Panc1 (cell line): ENCODE results near the gene TUFT1. TPM values are rescaled to one million over a fixed set of nuclear protein-coding genes. Genes with fewer than 3 reads are reported as not detected.

Source experiments
- ATAC-seq: fragments of 200-7000 bp; cut with Tn5 transposase; 2 replicates; pipeline ENCODE4 v1.9.1; 2020; ENCODE audit warnings: mild to moderate bottlenecking, moderate library complexity
- BruUV-seq: library from RNA; stranded (reverse); fragments of 400-500 nt; replicated peaks from 2 replicates; lab custom pipeline; 2021; lab: Mats Ljungman, UMichigan
- CTCF ChIA-PET: fragments of 300-600 bp; sonication (Branson Sonifier 250); formaldehyde crosslinking; loops from one replicate; lab custom pipeline; 2022; ENCODE audit warnings: antibody characterized with exemption; lab: Charles Lee
- POLR2A ChIA-PET: fragments of 300-600 bp; sonication (Branson Sonifier 250); formaldehyde crosslinking; loops from one replicate; lab custom pipeline; 2022; ENCODE audit warnings: antibody characterized with exemption; lab: Charles Lee
- DNase-seq: peaks from one replicate; pipeline ENCODE4 v3.0.0-alpha.2; 2010; ENCODE audit warnings: low read depth, low spot score
- H3K27ac ChIP-seq: 2 replicates; pipeline ENCODE4 v1.5.1; 2011; ENCODE audit warnings: mild to moderate bottlenecking, low read length, inconsistent platforms
- H3K27me3 ChIP-seq: fragments of 200-500 bp; sonication (Bioruptor generic); 2 replicates; pipeline ENCODE4 v1.6.0; 2014; ENCODE audit warnings: low read length, inconsistent platforms; ENCODE audit not compliant: control insufficient read depth, insufficient read depth
- H3K36me3 ChIP-seq: fragments of 200-500 bp; sonication (Bioruptor generic); 2 replicates; pipeline ENCODE4 v1.5.1; 2014; ENCODE audit warnings: inconsistent platforms, mild to moderate bottlenecking, low read length, moderate library complexity; ENCODE audit not compliant: control insufficient read depth, insufficient read depth
- H3K4me1 ChIP-seq: 2 replicates; pipeline ENCODE4 v1.5.1; 2011; ENCODE audit warnings: inconsistent platforms, mild to moderate bottlenecking, low read length, moderate library complexity; ENCODE audit not compliant: control insufficient read depth, insufficient read depth
- H3K4me3 ChIP-seq, 2 experiments: 2 replicates each; pipeline ENCODE4 v1.5.1; 2011 to 2012; ENCODE audit warnings: low read depth in 2 of 2, low read length in 2 of 2, mild to moderate bottlenecking in 2 of 2, inconsistent platforms in 1 of 2, moderate library complexity in 1 of 2
- H3K9me3 ChIP-seq: fragments of 200-500 bp; sonication (Bioruptor generic); 2 replicates; pipeline ENCODE4 v1.5.1; 2014; ENCODE audit warnings: low read depth, mild to moderate bottlenecking, inconsistent platforms, low read length, moderate library complexity; ENCODE audit not compliant: control insufficient read depth, insufficient read depth
- POLR2AphosphoS5 ChIP-seq: IDR thresholded peaks from 2 replicates; pipeline ENCODE4 v1.6.1; 2012; ENCODE audit warnings: mild to moderate bottlenecking, low read depth, low read length, moderate library complexity
- SIN3A ChIP-seq: IDR thresholded peaks from 2 replicates; pipeline ENCODE4 v1.6.1; 2012; ENCODE audit warnings: low read depth, mild to moderate bottlenecking, low read length, moderate library complexity, borderline replicate concordance; ENCODE audit not compliant: insufficient read depth
- TCF7L2 ChIP-seq: IDR thresholded peaks from 2 replicates; pipeline ENCODE4 v1.6.1; 2011; ENCODE audit warnings: mild to moderate bottlenecking, low read depth, low read length, inconsistent platforms
- in situ Hi-C: cut with HindIII; loops from 2 replicates; pipeline ENCODE4 v1.10.0; 2016; ENCODE audit warnings: low sequenced_read_pairs, low pct_unique_long_range_greater_than_20kb
- intact Hi-C: fragments of 100-400 bp; cut with micrococcal nuclease; formaldehyde crosslinking; loops from one replicate; pipeline ENCODE4 v1.10.0; 2022; ENCODE audit not compliant: unreplicated experiment
- total RNA-seq: library from RNA; stranded (reverse); gene quantifications from one replicate; pipeline ENCODE4 v1.2.1, GENCODE V29; 2021; ENCODE audit not compliant: unreplicated experiment
- TF ChIP-seq, protein P1 (sequence below): fragments of 450-650 bp; IDR thresholded peaks from 2 replicates; pipeline ENCODE4 v1.5.1; 2017; ENCODE audit warnings: mild to moderate bottlenecking
- TF ChIP-seq, protein P2 (sequence below), 2 experiments: IDR thresholded peaks; 2 replicates each; pipeline ENCODE4 v1.6.1; 2011 to 2012; ENCODE audit warnings: low read depth in 2 of 2, control low read depth in 1 of 2, low read length in 1 of 2, mild to moderate bottlenecking in 1 of 2, moderate library complexity in 1 of 2; ENCODE audit not compliant: insufficient read depth in 1 of 2

TUFT1 gene
- total RNA-seq, 1 experiment from 2014 or later = 66.4 TPM

DNA sequence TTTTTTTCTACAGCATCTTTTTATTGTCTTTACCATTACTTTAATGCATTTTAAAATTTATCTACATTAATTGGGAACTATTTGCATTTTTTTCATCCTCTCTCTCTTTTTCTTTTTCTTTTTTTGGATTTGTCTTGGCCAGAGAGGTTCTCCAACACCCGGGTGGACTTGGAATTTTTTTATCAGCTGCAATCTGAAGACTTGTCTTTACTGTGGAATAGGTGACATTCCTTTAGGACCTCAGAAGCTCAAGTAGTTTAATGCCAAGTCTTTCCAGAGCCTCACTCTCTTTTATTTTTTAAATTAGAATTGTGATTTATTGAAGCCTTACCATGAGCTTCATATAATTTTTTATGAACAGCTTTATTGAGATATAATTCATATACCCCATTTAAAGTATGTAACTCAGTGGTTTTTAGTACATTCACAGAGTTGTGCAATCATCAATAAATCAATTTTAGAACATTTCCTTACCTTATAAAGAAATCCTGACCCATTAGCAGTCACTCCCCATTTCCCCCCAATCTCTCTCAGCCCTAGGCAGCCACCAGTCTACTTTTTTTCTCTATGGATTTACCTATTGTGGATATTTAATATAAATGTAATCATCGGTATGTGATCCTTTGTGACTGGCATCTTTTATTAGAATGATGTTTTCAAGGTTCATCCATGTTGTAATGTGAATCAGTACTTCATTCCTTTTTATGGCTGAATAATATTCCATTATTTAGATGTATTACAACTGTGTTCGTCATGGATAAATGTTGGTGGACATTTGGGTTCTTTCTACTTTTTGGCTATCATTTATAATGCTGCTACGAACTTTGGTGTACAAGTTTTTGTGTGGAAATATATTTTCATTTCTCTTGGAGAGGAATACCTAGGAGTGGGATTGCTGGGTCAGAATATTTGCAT is 6.2 kb downstream of the TUFT1 start:
- no peak for ATAC-seq
- H3K27ac ChIP-seq = peak overlapping the region; percentile 93
- TF ChIP-seq POLR2AphosphoS5 (no peak), TCF7L2 (no peak), SIN3A (no peak)
- TF ChIP-seq, protein P1, sequence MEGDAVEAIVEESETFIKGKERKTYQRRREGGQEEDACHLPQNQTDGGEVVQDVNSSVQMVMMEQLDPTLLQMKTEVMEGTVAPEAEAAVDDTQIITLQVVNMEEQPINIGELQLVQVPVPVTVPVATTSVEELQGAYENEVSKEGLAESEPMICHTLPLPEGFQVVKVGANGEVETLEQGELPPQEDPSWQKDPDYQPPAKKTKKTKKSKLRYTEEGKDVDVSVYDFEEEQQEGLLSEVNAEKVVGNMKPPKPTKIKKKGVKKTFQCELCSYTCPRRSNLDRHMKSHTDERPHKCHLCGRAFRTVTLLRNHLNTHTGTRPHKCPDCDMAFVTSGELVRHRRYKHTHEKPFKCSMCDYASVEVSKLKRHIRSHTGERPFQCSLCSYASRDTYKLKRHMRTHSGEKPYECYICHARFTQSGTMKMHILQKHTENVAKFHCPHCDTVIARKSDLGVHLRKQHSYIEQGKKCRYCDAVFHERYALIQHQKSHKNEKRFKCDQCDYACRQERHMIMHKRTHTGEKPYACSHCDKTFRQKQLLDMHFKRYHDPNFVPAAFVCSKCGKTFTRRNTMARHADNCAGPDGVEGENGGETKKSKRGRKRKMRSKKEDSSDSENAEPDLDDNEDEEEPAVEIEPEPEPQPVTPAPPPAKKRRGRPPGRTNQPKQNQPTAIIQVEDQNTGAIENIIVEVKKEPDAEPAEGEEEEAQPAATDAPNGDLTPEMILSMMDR = no peak
- TF ChIP-seq, protein P2, sequence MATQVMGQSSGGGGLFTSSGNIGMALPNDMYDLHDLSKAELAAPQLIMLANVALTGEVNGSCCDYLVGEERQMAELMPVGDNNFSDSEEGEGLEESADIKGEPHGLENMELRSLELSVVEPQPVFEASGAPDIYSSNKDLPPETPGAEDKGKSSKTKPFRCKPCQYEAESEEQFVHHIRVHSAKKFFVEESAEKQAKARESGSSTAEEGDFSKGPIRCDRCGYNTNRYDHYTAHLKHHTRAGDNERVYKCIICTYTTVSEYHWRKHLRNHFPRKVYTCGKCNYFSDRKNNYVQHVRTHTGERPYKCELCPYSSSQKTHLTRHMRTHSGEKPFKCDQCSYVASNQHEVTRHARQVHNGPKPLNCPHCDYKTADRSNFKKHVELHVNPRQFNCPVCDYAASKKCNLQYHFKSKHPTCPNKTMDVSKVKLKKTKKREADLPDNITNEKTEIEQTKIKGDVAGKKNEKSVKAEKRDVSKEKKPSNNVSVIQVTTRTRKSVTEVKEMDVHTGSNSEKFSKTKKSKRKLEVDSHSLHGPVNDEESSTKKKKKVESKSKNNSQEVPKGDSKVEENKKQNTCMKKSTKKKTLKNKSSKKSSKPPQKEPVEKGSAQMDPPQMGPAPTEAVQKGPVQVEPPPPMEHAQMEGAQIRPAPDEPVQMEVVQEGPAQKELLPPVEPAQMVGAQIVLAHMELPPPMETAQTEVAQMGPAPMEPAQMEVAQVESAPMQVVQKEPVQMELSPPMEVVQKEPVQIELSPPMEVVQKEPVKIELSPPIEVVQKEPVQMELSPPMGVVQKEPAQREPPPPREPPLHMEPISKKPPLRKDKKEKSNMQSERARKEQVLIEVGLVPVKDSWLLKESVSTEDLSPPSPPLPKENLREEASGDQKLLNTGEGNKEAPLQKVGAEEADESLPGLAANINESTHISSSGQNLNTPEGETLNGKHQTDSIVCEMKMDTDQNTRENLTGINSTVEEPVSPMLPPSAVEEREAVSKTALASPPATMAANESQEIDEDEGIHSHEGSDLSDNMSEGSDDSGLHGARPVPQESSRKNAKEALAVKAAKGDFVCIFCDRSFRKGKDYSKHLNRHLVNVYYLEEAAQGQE (IDR thresholded peaks at IDR 0.05; ENCODE audit: insufficient read depth in 1 of 2, low read depth in 2 of 2, low read length in 1 of 2) = no peak
- ChIA-PET CTCF (no interaction called here), POLR2A (no interaction called here)
- no peaks in the 10 kb centered on the region for H3K9me3 ChIP-seq
- no peaks in the 10 kb centered on the region for H3K27me3 ChIP-seq
- no peaks in the 10 kb centered on the region for H3K36me3 ChIP-seq
- in situ Hi-C loops = no loop called here
- no peak for DNase-seq
- no peak overlapping the region for H3K4me3 ChIP-seq
- no TSS peak for BruUV-seq
- H3K4me1 ChIP-seq = peaks cover 74% of the 10 kb centered on the region
- intact Hi-C loops = loop anchor here (10.0 kb wide), 1 partner anchor 101 kb away; no protein-coding TSS in a partner anchor

DNA sequence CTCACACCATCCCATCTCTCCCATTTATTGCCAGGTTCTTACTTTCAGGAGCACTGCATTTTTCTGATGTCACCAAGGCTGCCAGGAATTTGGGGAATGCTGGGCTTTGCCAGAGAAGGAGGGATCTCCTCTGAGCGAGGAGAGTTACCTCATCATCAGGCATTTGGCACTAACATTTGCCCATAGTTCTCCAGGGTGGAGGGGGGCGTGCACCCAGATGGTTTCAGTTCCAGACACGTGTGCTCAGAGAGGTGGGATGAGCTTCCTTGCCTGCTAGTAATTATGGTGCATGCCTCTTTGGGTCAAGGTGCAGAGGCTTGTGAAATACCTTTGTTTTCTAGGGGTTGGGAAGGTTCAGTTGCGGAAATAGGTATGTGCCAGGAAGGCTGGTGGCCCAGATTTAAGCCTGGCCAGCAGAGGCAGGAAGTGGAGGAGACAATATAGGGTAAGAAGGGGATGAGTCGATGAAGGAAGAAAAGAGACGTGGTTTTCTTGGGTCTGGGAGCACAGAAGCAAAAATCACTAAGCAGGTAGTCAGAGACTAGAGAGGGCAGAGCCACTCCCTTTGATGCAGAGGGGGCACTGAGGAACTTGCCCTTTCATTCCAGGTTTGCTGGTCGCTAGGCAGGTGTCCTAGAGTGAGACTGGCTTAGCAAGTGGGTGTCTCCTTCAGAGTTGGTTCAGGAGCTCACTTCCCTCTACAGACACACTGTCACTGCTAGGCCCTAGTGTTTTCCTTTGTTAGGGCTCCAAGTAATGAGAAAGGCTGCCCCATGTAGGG is 7.2 kb downstream of the TUFT1 start:
- Histone ChIP-seq H3K4me1 (peaks cover 80% of the 10 kb centered on the region), H3K36me3 (no peaks in the 10 kb centered on the region), H3K27ac (peak overlapping the region; percentile 93), H3K9me3 (no peaks in the 10 kb centered on the region), H3K4me3 (peak overlapping the region in 1 of 2 experiments; percentile 6; a peak in 1 of 4 replicates), H3K27me3 (no peaks in the 10 kb centered on the region)
- ATAC-seq (peak; percentile 73), DNase-seq (no peak)
- TF ChIP-seq POLR2AphosphoS5 = peak; percentile 37; the same call in 1 of the 2 replicates
- TF ChIP-seq, protein P1 = no peak
- peak; percentile 12; the same call in 1 of the 2 replicates for TF ChIP-seq TCF7L2
- TF ChIP-seq SIN3A = 0 out of 2 replicates have a peak, but pooled peaks have one; percentile 44
- in situ Hi-C loops = no loop called here
- no TSS peak for BruUV-seq
- CTCF ChIA-PET = no interaction called here
- intact Hi-C loops = loop anchor here (10.0 kb wide), 1 partner anchor 103 kb away; no protein-coding TSS in a partner anchor
- POLR2A ChIA-PET = no interaction called here
